Prostate gland (tissue), 2 donors: ENCODE data around the gene SRGAP2C. TPM values are rescaled to one million over a fixed set of nuclear protein-coding genes. Genes with fewer than 3 reads are reported as not detected.
A peak's percentile ranks its signal among the peaks of the same experiment; 100 is the strongest.
"Not testable (repeated sequence)": the region's sequence is repeated elsewhere in the genome, so short reads cannot be mapped to it uniquely, and the experiment has no call there.

Source experiments
- DNase-seq: peaks from one replicate; pipeline ENCODE4 v3.0.0-alpha.2; 2019; ENCODE audit warnings: low spot score
- H3K27ac ChIP-seq, 2 donors: fragments of 200-600 bp; sonication (generic); 2 replicates each; pipeline ENCODE4 v1.5.1; 2017 to 2019
- H3K27me3 ChIP-seq: fragments of 200-600 bp; sonication (generic); replicated peaks from 2 replicates; pipeline ENCODE4 v1.5.1; 2019; ENCODE audit not compliant: insufficient read depth
- H3K36me3 ChIP-seq, 2 donors: fragments of 200-600 bp; sonication (generic); 1 replicate in 1 of 2; 2 replicates in 1 of 2; pipeline versions ENCODE4 v1.5.1 to v1.8.1; 2017 to 2019
- H3K4me1 ChIP-seq: fragments of 200-600 bp; sonication (generic); replicated peaks from 2 replicates; pipeline ENCODE4 v1.5.1; 2019
- H3K4me3 ChIP-seq, 2 donors: fragments of 200-600 bp; sonication (generic); 2 replicates each; pipeline ENCODE4 v1.5.1; 2017 to 2019
- H3K9me3 ChIP-seq: fragments of 200-600 bp; sonication (generic); 2 replicates; pipeline ENCODE4 v1.5.1; 2017
- WGBS: methylation state at CpG from one replicate; pipeline ENCODE4 v1.1.5; 2018; 5-methylcytosine and 5-hydroxymethylcytosine counted together
- intact Hi-C: fragments of 100-400 bp; cut with DNase I; formaldehyde crosslinking; loops from one replicate; pipeline ENCODE4 v1.14.2; 2022
- total RNA-seq, 2 donors: library from RNA; depleted of rRNA; stranded (reverse); fragments of >200 nt; gene quantifications; one replicate each; pipeline ENCODE4 v1.1.0, GENCODE V29; 2016

SRGAP2C gene
- total RNA-seq, 2 donors from 2014 or later, result 5.2 to 15.6 TPM

DNA sequence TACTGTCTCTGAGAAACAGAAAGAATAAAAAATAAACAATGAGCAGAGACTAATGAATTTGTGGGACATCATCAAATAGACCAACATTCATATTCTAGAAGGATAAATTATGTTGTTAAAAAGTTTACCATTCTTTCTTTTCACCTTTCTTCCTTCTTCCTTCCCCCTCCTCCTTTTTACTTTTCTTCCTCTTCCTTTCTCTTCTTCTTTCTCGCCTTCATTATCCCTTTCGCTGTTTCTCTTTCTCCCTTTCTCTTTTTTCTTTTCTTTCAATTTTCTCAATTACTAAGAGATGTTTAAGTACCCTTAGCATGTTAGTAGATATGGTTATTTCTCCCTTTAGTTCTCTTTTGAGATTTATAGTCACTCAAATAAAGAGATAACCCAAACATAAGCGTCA lies 207.4 kb downstream of the SRGAP2C start:
- 96% methylated on average over 3 of the region's 3 CpGs for WGBS
- H3K4me1 ChIP-seq, H3K36me3 ChIP-seq, H3K27me3 ChIP-seq, H3K4me3 ChIP-seq, H3K9me3 ChIP-seq, H3K27ac ChIP-seq, intact Hi-C loops, DNase-seq: not testable (repeated sequence)

DNA sequence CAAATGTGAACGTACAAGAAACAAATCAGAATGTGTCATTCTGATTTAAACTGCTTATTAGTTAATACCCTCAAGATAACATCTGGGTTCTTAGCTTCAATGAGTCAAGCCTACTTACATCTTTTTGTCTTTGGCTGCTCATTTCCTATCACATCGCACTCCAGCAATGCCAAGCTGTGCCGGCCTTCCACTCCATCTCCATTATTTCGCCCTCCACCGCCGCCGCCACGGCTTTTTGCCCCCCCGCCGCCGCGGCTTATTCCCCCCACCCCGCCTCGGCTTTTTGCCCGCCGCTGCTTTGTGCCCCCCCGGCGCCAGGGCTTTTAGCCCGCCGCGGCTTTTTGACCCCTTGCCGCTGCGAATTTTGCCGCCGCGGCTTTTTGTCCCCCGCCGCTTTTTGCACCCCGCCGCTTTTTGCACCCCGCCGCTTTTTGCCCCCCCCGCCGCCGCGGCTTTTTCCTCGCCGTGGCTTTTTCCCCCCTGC lies 211.0 kb downstream of the SRGAP2C start:
- H3K27me3 ChIP-seq, H3K27ac ChIP-seq, H3K36me3 ChIP-seq, H3K9me3 ChIP-seq, H3K4me1 ChIP-seq, intact Hi-C loops, DNase-seq: not testable (repeated sequence)
- H3K4me3 ChIP-seq, result peak overlapping the region; percentile 37 to 47
- WGBS, result 9% methylated on average over 19 of the region's 38 CpGs

DNA sequence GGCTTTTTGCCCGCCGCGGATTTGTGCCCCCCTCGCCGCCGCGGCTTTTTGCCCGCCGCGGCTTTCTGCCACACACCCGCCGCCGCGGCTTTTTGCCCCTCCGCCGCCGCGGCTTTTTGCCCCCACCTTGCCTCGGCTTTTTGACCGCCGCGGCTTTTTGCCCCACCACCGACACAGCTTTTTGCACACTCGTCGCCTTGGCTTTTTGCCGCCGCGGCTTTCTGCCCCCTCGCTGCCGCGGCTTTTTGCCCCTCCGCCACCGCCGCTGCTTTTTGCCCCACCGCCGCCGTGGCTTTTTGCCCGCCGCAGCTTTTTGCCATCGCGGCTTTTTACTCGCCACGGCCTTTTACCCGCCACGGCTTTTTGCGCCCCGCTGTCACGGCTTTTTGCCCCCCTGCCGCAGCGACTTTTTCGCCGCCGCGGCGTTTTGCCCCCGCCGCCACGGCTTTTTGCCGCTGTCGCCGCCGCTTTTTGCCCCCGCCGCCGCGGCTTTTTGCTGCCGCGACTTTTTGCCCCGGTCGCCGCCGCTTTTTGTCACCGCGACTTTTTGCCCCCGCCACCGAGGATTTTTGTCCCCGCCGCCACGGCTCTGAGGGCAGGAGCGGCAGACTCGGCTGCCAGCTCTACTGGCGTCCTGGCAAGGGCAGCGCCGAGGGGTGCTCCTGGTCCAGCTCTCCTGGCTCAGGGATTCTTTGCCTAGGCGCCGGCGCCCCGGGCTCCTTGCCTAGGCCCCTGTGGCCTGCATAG lies 211.7 kb downstream of the SRGAP2C start:
- 2% methylated on average over 88 of the region's 88 CpGs for WGBS
- not testable (repeated sequence) for H3K27ac ChIP-seq
- peak overlapping the region; percentile 37 to 47 for H3K4me3 ChIP-seq

DNA sequence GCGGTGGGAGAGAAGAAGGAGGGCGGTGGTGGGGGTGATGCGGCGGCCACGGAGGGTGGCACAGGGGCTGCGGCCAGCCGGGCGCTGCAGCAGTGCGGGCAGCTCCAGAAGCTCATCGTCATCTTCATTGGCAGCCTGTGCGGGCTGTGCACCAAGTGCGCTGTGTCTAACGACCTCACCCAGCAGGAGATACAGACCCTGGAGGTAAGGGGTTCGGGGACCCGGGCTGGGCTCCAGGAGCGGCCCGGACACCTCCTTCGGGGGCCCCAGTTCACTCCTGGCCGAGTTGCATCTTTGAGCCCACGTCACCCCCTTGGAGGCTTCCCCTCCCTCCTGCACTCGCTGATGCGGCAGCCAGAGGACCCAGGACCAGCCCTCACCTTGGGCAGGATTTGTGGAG lies 212.3 kb downstream of the SRGAP2C start:
- H3K9me3 ChIP-seq, DNase-seq, intact Hi-C loops, H3K36me3 ChIP-seq, H3K4me1 ChIP-seq, H3K27me3 ChIP-seq, H3K27ac ChIP-seq: not testable (repeated sequence)
- WGBS, result 32% methylated on average over 9 of the region's 22 CpGs
- H3K4me3 ChIP-seq, result peak overlapping the region; percentile 37 to 47

More for the DNA sequence above, 211.7 kb downstream of the SRGAP2C start:
- DNase-seq, H3K36me3 ChIP-seq, H3K4me1 ChIP-seq, H3K27me3 ChIP-seq, H3K9me3 ChIP-seq, intact Hi-C loops: not testable (repeated sequence)

DNA sequence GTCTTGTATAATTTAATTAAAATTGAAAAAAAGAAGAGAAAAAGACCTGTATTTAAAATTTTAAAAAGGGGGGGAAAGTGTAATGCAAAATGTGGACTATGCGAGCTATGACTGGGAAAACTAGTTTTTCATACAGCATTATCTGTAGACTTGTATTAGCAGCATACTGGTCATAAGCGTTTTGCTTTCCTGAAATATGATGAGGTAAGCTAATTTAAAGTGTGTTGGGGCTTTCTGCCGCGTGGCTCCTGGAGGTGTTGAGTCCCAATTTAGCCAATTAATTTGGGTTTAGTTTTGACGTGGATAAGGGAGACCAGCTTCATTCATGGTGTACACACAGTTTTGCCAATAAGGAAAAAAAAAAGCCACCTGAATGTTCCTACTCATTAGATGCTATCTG lies 214.4 kb downstream of the SRGAP2C start:
- H3K4me1 ChIP-seq, H3K9me3 ChIP-seq, H3K27ac ChIP-seq, DNase-seq, H3K36me3 ChIP-seq, H3K27me3 ChIP-seq, H3K4me3 ChIP-seq, intact Hi-C loops: not testable (repeated sequence)
- 82% methylated on average over 5 of the region's 5 CpGs for WGBS

DNA sequence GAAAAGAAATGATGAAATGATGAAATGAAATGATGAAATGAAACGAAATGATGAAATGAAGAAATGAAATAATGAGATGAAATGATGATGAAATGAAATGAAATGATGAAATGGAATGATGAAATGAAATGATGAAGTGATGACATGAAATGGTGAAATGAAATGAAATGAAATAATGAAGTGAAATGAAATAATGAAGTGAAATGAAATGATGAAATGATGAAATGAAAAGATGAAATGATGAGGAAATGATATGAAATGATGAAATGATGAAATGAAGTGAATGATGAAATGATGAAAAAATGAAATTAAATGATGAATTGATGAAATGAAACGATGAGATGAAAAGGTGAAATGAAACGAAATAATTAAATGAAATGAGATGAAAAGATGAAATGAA lies 215.3 kb downstream of the SRGAP2C start:
- H3K36me3 ChIP-seq, H3K27ac ChIP-seq, H3K27me3 ChIP-seq, H3K4me1 ChIP-seq, H3K9me3 ChIP-seq, intact Hi-C loops, DNase-seq, H3K4me3 ChIP-seq: not testable (repeated sequence)
- 95% methylated on average over 3 of the region's 3 CpGs for WGBS

DNA sequence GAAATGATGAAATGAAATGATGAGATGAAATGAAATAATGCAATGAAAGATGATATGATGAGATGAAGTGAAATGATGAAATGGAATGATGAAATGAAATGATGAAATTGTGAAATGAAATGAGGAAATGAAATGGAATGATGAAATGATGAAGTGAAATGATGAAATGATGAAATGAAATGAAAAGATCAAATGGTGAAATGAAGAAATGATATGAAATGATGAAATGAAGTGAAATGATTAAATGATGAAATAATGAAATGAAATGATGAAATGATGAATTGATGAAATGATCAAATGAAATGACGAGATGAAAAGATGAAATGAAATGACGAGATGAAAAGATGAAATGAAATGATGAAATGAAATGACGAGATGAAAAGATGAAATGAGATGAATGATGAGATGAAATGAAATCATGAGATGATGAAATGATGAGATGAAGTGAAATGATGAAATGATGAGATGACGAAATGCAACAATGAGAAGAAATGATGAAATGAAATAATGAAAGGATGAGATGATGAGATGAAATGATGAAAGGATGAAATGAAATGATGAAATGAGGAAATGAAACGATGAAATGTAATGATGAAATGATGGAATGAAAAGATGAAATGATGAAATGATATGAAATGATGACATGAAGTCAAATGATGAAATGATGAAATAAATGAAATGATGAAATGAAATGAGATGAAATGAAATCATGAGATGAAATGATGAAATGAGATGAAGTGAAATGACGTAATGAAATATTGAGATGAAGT lies 216.0 kb downstream of the SRGAP2C start:
- H3K36me3 ChIP-seq, intact Hi-C loops, H3K4me1 ChIP-seq, DNase-seq, H3K4me3 ChIP-seq, H3K27ac ChIP-seq, H3K9me3 ChIP-seq, H3K27me3 ChIP-seq: not testable (repeated sequence)
- 82% methylated on average over 6 of the region's 6 CpGs for WGBS

DNA sequence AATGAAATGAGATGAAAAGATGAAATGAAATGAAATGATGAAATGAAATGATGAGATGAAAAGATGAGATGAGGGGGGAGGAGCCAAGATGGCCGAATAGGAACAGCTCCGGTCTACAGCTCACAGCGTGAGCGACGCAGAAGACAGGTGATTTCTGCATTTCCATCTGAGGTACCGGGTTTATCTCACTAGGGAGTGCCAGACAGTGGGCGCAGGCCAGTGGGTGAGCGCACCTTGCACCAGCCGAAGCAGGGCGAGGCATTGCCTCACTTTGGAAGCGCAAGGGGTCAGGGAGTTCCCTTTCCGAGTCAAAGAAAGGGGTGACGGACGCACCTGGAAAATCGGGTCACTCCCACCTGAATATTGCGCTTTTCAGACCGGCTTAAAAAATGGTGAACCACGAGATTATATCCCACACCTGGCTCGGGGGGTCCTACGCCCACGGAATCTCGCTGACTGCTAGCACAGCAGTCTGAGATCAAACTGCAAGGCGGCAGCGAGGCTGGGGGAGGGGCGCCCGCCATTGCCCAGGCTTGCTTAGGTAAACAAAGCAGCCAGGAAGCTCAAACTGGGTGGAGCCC lies 216.7 kb downstream of the SRGAP2C start:
- WGBS, result 62% methylated on average over 26 of the region's 26 CpGs
- H3K27ac ChIP-seq, H3K9me3 ChIP-seq, H3K4me1 ChIP-seq, DNase-seq, intact Hi-C loops, H3K27me3 ChIP-seq, H3K36me3 ChIP-seq: not testable (repeated sequence)
- peak overlapping the region; percentile 22 to 25 for H3K4me3 ChIP-seq

DNA sequence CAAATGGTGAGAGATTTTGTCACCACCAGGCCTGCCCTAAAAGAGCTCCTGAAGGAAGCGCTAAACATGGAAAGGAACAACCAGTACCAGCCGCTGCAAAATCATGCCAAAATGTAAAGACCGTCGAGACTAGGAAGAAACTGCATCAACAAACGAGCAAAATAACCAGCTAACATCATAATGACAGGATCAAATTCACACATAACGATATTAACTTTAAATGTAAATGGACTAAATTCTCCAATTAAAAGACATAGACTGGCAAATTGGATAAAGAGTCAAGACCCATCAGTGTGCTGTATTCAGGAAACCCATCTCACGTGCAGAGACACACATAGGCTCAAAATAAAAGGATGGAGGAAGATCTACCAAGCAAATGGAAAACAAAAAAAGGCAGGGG lies 218.5 kb downstream of the SRGAP2C start:
- H3K27me3 ChIP-seq, H3K4me3 ChIP-seq, H3K4me1 ChIP-seq, H3K27ac ChIP-seq, H3K9me3 ChIP-seq, H3K36me3 ChIP-seq, DNase-seq, intact Hi-C loops: not testable (repeated sequence)
- WGBS, result 98% methylated on average over 6 of the region's 7 CpGs
